Lower leg skin (tissue), 4 donors: Measurements from ENCODE around the gene HOXC6. TPM values are rescaled to one million over a fixed set of nuclear protein-coding genes. Genes with fewer than 3 reads are reported as not detected.

Source experiments
- DNase-seq, 2 donors: peaks; one replicate each; pipeline ENCODE4 v3.0.0-alpha.2; 2019; ENCODE audit warnings: low spot score in 2 of 2
- H3K4me3 ChIP-seq: fragments of 200-600 bp; sonication (generic); 2 replicates; pipeline ENCODE4 v1.5.1; 2017; ENCODE audit warnings: mild to moderate bottlenecking, low read depth; ENCODE audit not compliant: poor library complexity, severe bottlenecking
- POLR2A ChIP-seq, 2 donors: fragments of 450-650 bp; IDR thresholded peaks; one replicate each; pipeline ENCODE4 v1.6.1; 2016 to 2017; ENCODE audit warnings: antibody characterized with exemption in 2 of 2, mild to moderate bottlenecking in 1 of 2, moderate library complexity in 1 of 2
- WGBS, 2 donors: methylation state at CpG; one replicate each; pipeline ENCODE4 v1.1.5; 2018; 5-methylcytosine and 5-hydroxymethylcytosine counted together
- intact Hi-C: fragments of 100-400 bp; cut with DNase I; formaldehyde crosslinking; loops from one replicate; pipeline ENCODE4 v1.15.0; 2023; ENCODE audit warnings: low total_unique reads
- total RNA-seq, 4 donors: library from RNA; depleted of rRNA; stranded (reverse); fragments of >200 nt; gene quantifications; one replicate each; pipeline ENCODE4 v1.1.0, GENCODE V29; 2016
- TF ChIP-seq, protein P1 (sequence below), 3 donors: fragments of 450-650 bp; IDR thresholded peaks; one replicate each; pipeline ENCODE4 v1.5.1; 2016; ENCODE audit warnings: antibody characterized with exemption in 3 of 3, mild to moderate bottlenecking in 3 of 3, moderate library complexity in 2 of 3

Gene HOXC6
- total RNA-seq, 4 donors from 2014 or later, result 2.6 to 6.3 (median 3.7) TPM

- intact Hi-C loops, result no loop called here
- no peak for DNase-seq
- H3K4me3 ChIP-seq, result peak overlapping the region; percentile 42
- no peak for TF ChIP-seq POLR2A (IDR thresholded peaks at IDR 0.05)
- TF ChIP-seq, protein P1, sequence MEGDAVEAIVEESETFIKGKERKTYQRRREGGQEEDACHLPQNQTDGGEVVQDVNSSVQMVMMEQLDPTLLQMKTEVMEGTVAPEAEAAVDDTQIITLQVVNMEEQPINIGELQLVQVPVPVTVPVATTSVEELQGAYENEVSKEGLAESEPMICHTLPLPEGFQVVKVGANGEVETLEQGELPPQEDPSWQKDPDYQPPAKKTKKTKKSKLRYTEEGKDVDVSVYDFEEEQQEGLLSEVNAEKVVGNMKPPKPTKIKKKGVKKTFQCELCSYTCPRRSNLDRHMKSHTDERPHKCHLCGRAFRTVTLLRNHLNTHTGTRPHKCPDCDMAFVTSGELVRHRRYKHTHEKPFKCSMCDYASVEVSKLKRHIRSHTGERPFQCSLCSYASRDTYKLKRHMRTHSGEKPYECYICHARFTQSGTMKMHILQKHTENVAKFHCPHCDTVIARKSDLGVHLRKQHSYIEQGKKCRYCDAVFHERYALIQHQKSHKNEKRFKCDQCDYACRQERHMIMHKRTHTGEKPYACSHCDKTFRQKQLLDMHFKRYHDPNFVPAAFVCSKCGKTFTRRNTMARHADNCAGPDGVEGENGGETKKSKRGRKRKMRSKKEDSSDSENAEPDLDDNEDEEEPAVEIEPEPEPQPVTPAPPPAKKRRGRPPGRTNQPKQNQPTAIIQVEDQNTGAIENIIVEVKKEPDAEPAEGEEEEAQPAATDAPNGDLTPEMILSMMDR (IDR thresholded peaks at IDR 0.05), result no peak
- WGBS, 2 donors, result 3 to 8% methylated on average over 17 of the region's 17 CpGs
Observed at GRCh38 chr12:53995002-53995377, 33.2 kb upstream of the HOXC6 start.

GRCh38 chr12:53995378-53996239 is 32.6 kb upstream of the HOXC6 start:
- TF ChIP-seq, protein P1 (IDR thresholded peaks at IDR 0.05), result no peak
- peak in 1 of 2 donors; percentile 11 for TF ChIP-seq POLR2A (IDR thresholded peaks at IDR 0.05)
- WGBS, 2 donors, result 1 to 3% methylated on average over 43 to 45 of the region's 48 CpGs
- DNase-seq, result peak in 1 of 2 donors; percentile 95
- peak overlapping the region; percentile 42 for H3K4me3 ChIP-seq
- intact Hi-C loops, result no loop called here

DNA sequence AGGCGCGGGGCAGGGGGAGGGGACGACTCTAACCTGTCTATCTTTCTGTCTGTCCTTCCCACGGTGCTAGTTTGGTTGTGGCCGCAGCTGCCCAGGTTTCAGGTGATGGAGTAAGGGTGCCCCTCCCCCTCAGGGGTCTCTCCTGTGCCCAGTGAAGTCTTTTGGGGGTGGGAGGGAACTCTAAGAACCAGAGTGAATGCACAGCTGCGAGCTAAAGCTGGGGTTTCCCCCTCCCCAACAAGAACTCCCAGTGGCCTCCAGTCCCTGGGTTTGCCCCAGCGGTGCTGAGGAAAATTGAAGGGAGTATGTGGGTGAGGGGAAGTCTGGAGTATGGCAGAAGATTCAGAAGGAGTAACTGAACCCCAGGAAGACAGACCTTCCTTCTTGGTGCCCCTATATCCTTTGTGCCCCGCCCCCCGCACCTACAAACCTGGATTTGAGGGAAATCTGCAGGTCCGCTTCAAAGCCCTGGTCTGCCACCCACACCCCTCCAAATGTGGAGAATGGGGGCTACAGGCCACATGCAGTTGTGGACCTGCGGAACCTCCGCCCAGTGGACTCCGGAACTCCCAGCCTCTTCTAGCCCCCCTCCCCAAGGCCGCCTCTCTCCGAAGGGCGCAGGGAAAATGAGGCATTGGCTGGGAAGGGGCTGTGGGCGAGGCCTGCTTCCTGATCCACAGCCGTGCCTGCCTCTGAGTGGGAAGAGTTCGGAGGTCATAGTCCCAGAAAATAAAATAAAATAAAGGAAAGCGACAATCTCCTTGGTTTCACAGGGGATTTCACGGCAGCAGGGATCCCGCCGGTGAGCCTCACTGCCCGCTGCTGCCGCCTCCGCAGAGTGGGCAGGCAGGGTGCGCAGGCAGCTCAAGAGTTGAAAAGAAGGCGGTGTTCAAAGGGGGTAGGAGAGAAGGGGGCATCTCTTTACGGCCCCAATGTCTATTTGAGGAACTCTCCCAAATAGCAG is 31.7 kb upstream of the HOXC6 start:
- peak overlapping the region; percentile 42 for H3K4me3 ChIP-seq
- no peak for DNase-seq
- TF ChIP-seq, protein P1 (IDR thresholded peaks at IDR 0.05), result no peak
- no peak for TF ChIP-seq POLR2A (IDR thresholded peaks at IDR 0.05)
- intact Hi-C loops, result no loop called here
- WGBS, 2 donors, result 17 to 26% methylated on average over 29 of the region's 29 CpGs

DNA sequence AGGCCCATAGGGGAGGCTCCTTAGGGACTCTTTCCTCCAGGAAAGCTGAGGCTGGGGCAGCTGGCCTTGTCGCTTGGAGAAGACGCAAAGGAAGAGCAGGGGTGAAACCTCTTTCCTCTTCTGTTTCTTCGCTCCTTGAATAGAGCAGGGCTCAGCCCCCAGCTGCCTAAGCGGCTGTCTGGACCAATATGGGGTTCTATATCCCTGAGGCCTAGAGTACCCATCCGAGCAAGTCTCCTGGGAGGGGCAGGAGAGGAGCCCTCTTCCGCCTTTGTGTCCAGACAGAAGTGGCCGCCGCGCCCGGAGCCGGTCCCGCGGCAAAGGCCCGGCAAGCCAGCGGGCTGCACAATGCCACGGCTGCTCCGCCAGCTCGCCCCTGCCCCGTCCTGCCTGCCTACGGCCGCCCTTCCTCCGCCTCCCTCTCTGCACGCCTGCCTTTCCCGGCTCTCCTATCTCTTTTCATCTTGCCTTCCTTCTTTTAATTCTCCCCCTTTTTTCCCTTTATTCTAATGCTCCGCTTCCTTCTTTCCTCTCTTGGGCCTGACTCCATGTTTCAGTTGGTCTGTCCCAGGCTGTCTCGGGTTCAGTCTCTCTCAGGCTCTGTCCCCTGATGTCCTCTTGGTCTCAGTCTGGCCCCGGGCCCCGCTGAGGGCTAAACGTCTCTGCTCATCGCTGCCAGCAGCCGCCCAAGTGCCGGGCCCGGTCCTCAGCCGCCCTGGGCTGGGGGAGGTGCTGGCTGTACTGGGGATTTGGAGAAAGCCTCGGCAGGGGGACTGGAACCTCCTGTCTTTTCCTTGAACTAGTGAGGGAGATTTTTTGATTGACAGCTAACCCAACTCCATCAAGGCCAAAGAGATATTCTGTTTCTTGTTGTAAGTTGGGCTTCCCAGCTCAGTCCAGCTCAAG is 30.8 kb upstream of the HOXC6 start:
- no peak for DNase-seq
- peak overlapping the region; percentile 16 for H3K4me3 ChIP-seq
- TF ChIP-seq, protein P1 (IDR thresholded peaks at IDR 0.05), result no peak
- TF ChIP-seq POLR2A (IDR thresholded peaks at IDR 0.05), result no peak
- intact Hi-C loops, result no loop called here
- 2 to 3% methylated on average over 34 to 35 of the region's 35 CpGs for WGBS, 2 donors
